GM12891 (cell line): ENCODE results near the gene JUND.

Experiments
- PAX5 ChIP-seq: IDR thresholded peaks from 2 replicates; pipeline ENCODE4 v1.6.1; 2011; ENCODE audit warnings: low read length, moderate library complexity, mild to moderate bottlenecking; ENCODE audit not compliant: insufficient read depth, severe bottlenecking
- POLR2A ChIP-seq: IDR thresholded peaks from 2 replicates; pipeline ENCODE4 v1.6.1; 2011; ENCODE audit warnings: low read depth, low read length, control low read depth
- POLR2AphosphoS5 ChIP-seq: IDR thresholded peaks from 2 replicates; pipeline ENCODE4 v1.6.1; 2011; ENCODE audit warnings: low read depth, low read length, control low read depth
- TAF1 ChIP-seq: IDR thresholded peaks from 2 replicates; pipeline ENCODE4 v1.6.1; 2011; ENCODE audit warnings: low read depth, low read length, control low read depth

GRCh38 chr19:18234194-18234593, 47.2 kb downstream of the JUND start:
- TF ChIP-seq POLR2A (no peak), TAF1 (no peak), POLR2AphosphoS5 (no peak), PAX5 (no peak)
